Activated CD8-positive, alpha-beta memory T cell treated with anti-CD3 and anti-CD28 coated beads for 4 hours (primary cell): ENCODE measurements around the gene ELAPOR1.
"Not testable (repeated sequence)": the region's sequence is repeated elsewhere in the genome, so short reads cannot be mapped to it uniquely, and the experiment has no call there.

ENCODE experiments used
- DNase-seq, 2 donors: peaks; one replicate each; pipeline ENCODE4 v3.0.0-alpha.2; 2020; ENCODE audit warnings: low read depth in 2 of 2

The ELAPOR1 gene

GRCh38 chr1:109135940-109136339 is 22.0 kb downstream of the ELAPOR1 start:
- DNase-seq, result no peak

GRCh38 chr1:109136766-109137165 is 22.9 kb downstream of the ELAPOR1 start:
- DNase-seq, result no peak

- DNase-seq, result no peak
These were observed 24.0 kb downstream of the ELAPOR1 start for GRCh38 chr1:109137958-109138357.

GRCh38 chr1:109138358-109138757 is 24.4 kb downstream of the ELAPOR1 start:
- DNase-seq, result no peak

GRCh38 chr1:109140392-109140791 is 26.5 kb downstream of the ELAPOR1 start:
- DNase-seq, result no peak

- no peak for DNase-seq
These were observed 28.3 kb downstream of the ELAPOR1 start for GRCh38 chr1:109142260-109142659.

DNA sequence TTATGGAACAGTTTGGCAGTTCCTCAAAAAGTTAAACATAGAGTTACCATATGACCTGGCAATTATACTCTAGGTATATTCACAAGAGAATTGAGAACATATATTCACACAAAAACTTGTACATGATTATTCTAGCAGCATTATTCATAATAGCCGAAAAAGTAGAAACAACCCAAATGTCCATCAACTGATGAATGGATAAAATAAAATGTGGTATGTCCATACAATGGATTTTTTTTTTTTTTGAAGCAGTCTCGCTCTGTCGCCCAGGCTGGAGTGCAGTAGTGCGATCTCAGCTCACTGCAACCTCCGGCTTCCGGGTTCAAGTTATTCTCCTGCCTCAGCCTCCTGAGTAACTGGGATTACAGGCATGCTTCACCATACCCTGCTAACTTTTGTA is 28.8 kb downstream of the ELAPOR1 start:
- not testable (repeated sequence) for DNase-seq

DNA sequence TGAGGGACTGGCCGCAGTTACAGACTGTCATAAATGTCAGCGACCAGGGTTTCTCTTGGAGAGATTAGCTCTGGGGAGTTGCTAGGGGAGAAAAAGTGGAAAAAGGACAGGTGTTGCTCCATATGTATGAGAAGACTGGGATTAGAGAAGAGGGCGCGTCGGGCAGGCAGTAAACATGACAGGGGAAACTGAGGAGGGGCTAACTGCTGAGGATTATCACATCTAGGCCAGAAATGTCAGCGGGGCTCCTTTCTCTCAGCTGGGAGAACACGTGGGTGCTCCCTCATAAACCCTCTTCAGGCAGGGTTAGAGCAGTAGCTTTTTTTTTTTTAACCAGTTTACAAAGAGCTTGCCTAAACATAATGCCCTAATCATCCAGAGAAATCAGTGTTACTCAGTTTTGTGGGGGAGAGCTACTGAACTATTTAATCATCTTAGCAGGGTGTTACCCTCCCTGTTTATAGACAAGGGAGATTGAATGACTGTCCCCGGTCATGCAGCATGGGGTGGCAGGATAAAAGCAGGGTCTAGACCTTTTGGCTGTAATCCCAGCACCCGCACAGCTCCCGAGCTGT is 35.2 kb downstream of the ELAPOR1 start:
- no peak for DNase-seq

- no peak for DNase-seq
These were observed 36.1 kb downstream of the ELAPOR1 start for GRCh38 chr1:109149874-109150601.

GRCh38 chr1:109151146-109151990 is 37.5 kb downstream of the ELAPOR1 start:
- no peak for DNase-seq

GRCh38 chr1:109152196-109152595 is 38.3 kb downstream of the ELAPOR1 start:
- no peak for DNase-seq

DNA sequence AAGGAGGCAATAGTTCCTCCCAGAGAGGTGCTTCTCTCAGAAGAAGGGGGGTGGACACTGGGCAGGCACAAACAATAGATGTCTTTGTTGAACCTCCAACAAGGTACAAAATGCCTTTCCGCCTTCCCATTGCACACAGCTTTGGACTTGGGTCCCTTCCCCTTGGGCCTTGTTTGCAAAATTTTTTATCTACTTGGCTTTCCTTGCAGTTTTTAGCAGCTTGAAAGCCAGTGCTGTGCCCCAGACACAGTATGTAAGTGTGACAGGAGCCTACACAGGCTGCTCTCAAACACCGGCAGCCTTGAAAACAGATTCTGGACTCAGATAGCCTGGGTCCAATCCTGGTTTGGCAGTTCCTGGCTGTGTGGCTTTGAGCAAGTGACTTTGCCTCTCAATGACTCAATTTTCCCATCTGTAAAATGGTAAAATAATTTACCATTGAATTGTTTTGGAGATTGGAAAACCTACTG is 43.0 kb downstream of the ELAPOR1 start:
- no peak for DNase-seq

DNA sequence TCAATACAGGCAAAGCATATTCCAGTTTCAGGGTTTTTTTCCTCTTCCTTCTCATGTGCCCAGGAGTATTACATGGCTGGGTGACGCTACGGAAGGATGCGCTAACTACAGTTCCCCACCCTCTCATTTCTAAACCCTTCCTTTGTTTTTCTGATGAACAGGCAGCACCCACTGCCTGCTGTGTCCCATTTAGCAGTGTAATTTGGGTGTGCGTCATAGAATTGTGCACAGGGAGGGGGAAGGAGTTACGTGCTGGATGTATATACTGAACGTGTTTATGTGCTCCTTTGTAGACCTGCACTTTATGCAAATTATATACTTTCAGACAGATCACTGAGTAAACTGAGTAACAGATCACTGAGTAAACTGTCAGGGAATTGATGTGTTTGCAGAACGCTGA is 44.5 kb downstream of the ELAPOR1 start:
- no peak for DNase-seq

GRCh38 chr1:109159326-109159725 is 45.4 kb downstream of the ELAPOR1 start:
- DNase-seq, result no peak

DNA sequence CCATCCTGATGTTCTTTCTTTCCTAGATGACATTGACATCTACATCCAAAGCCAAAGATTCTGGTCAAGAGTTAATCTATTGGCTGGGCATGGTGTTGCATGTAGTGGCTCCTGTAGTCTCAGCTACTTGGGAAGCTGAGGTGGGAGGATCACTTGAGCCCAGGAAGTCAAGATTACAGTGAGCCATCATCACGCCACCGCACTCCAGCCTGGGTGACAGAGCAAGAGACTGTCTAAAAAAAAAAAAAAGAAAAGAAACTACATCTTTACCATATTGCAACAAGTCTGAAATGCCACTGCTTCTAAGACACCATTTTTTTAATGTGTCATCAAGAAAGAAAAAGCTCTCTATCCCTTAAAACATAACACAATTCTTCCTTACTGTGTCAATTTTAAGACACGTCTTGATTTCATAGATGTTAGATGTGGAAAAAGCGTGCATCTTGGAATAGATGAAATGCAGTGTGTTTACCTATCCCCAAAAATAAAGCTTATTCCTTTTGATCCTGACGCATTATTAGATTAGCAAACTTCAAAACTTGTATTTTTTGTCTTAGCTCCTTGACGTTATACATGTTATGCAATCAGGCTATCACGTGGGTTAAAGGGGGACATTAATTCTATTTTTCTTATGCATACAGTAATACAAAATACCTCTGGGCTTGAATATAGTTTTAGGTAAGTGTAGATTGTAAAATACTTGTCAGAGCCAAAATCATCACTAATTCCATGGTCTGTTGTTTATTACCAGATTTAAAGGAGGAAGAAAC is 46.3 kb downstream of the ELAPOR1 start:
- DNase-seq, result no peak

DNA sequence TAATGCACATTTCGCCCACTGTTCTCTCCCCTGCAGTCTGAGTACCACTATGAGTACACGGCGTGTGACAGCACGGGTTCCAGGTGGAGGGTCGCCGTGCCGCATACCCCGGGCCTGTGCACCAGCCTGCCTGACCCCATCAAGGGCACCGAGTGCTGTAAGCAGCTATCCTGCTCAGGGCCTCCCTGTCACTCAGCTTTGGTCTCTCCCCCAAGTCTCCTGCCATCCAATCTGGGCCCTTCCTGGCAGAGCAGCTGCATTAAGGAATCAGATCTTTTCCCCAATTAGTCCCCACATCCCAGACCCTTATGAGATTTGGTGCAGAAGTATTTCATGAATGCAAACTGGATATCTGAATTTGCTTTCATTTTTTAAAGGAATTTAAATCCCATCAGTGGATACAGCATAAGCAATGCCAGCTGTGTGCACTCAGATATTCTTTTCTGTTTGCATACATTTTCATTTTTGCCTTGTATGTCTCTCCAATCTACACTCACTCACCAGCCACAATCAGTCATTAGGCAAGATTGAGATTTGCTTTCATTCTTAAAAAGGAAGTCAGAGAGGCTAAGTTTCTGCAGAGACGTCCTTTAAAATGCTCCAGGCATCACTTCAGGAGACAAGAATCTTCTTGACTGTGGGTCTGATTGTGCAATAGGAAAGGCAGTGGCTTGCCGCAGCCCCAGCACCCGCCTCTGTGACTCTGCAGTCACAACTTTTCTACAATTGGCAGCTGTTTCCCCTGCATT is 48.1 kb downstream of the ELAPOR1 start:
- DNase-seq, result no peak

DNA sequence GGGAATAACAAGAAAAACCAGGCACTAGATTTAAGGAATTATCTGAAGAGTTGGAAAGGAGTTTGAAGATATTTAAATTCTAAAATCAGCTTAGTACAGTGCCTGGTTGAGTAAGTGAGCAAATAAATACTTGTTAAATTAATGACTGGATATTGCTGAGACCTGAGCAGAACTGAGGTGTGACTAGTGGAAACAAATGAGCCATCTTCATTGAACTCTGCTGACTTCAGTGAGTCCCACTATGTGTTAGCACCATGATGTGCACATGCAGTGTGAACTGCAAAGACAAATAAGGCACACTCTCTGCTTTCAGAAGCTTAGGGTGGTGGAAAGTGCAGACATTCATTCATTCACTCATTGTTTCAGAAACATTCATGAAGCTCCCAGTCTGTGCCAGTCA is 48.7 kb downstream of the ELAPOR1 start:
- no peak for DNase-seq

- DNase-seq, result no peak
These were observed 49.6 kb downstream of the ELAPOR1 start for GRCh38 chr1:109163551-109163950.
